D721Med (cell line): ENCODE data around the gene BUD23.
"Not testable (repeated sequence)": the region's sequence is repeated elsewhere in the genome, so short reads cannot be mapped to it uniquely, and the experiment has no call there.

Source experiments
- DNase-seq: peaks from one replicate; pipeline ENCODE4 v3.0.0; 2011; ENCODE audit warnings: low spot score; ENCODE audit not compliant: insufficient read length
- FAIRE-seq: peaks from 2 replicates; lab custom pipeline; 2011; peaks lifted over from hg19 to GRCh38; lab: Jason Lieb, UNC
- CTCF ChIP-seq: IDR thresholded peaks from 2 replicates; pipeline ENCODE4 v1.5.1; 2012; ENCODE audit warnings: mild to moderate bottlenecking, control low read depth; ENCODE audit not compliant: insufficient read depth; ENCODE audit errors: missing control alignments

BUD23 gene

GRCh38 chr7:73706126-73707044, 23.0 kb downstream of the BUD23 start:
- TF ChIP-seq CTCF: no peak
- peak; percentile 31 for DNase-seq
- no peak for FAIRE-seq

- TF ChIP-seq CTCF: no peak
- FAIRE-seq (no peak), DNase-seq (peak; percentile 55)
These were observed 23.7 kb downstream of the BUD23 start for GRCh38 chr7:73707045-73707631.

- DNase-seq: peak; percentile 4
- TF ChIP-seq CTCF: no peak
- no peak for FAIRE-seq
These were observed 25.7 kb downstream of the BUD23 start for GRCh38 chr7:73708961-73709549.

- no peak for DNase-seq
- no peak for TF ChIP-seq CTCF
- no peak for FAIRE-seq
These were observed 29.4 kb downstream of the BUD23 start for GRCh38 chr7:73712773-73713172.

- not testable (repeated sequence) for DNase-seq
These were observed 29.9 kb downstream of the BUD23 start for GRCh38 chr7:73713319-73713718.

GRCh38 chr7:73715648-73716317, 32.4 kb downstream of the BUD23 start:
- TF ChIP-seq CTCF: no peak
- DNase-seq (no peak), FAIRE-seq (no peak)

More at GRCh38 chr7:73713319-73713718, 29.9 kb downstream of the BUD23 start:
- FAIRE-seq: not testable (repeated sequence)

GRCh38 chr7:73716318-73716890, 33.0 kb downstream of the BUD23 start:
- FAIRE-seq: no peak
- no peak for DNase-seq
- no peak for TF ChIP-seq CTCF
